ENCODE results near the gene SPRTN.
"Not testable (repeated sequence)": the region's sequence is repeated elsewhere in the genome, so short reads cannot be mapped to it uniquely, and the experiment has no call there.

The SPRTN gene

DNA sequence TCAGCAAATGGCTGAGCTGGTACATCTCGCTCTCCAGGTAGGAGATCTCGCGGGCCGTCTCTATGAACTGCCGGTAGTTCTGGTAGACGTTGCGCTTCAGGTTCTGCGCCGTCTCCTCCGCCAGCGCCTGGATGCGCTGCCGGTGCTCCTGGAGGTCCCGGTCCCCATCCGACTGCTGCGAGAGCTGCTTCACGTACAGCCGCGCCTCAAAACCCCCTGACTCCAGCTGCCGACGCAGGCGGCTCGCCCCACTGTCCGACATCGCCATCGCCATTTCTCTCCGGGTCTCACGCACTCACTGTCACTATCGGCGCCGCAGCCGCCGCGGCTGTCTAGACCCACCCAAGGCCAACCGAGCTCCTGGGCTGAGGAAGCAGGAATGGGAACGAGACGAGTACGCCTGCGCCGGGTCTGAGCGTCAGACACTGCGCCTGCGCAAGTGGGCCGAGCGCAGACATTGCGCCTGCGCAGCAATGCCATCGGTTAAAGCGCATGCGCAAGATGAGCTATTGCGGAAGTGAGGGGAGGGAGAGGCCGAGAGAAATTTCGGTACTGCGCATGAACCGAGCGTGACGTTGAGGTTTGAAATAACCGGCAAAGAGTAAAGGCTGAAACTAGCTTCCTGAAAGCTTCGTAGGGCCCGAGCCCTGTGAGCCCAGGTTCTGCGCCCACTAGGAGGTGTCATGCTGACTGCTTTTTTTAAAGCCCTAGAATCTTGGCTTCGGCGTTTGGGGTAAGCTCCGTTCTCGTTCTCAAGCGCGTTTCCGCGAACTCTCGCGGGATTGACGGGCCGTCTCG lies 422 bp upstream of the SPRTN start, which contains the start of gene EXOC8:
TSS of gene EXOC8 (minus strand) at position 381 of the 798 bp plus-strand sequence. CDS start at position 274, 107 bp downstream.
- DNase-seq: peak; percentile 92

- DNase-seq: no peak
Observed at GRCh38 chr1:231340328-231341013, 2.4 kb downstream of the SPRTN start.

GRCh38 chr1:231347961-231348360 lies 9.9 kb downstream of the SPRTN start:
- no peak for DNase-seq

GRCh38 chr1:231348442-231348841 lies 10.3 kb downstream of the SPRTN start:
- no peak for DNase-seq

DNA sequence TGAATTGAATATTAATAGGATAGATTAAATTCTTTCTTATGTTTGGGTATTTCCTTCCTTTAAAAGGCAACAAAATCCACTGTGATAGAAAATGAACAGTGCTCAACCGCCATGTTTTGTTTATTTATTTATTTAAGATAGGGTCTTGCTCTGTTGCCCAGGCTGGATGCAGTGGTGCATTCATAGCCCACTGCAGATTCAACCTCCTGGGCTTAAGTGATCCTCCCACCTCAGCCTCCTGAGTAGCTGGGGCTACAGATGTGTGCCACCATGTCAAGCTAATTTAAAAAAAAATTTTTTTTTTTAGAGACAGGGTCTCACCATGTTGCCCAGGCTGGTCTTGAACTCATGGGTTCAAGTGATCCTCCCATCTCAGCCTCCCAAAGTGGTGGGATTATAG lies 10.8 kb downstream of the SPRTN start:
- DNase-seq: not testable (repeated sequence)

DNA sequence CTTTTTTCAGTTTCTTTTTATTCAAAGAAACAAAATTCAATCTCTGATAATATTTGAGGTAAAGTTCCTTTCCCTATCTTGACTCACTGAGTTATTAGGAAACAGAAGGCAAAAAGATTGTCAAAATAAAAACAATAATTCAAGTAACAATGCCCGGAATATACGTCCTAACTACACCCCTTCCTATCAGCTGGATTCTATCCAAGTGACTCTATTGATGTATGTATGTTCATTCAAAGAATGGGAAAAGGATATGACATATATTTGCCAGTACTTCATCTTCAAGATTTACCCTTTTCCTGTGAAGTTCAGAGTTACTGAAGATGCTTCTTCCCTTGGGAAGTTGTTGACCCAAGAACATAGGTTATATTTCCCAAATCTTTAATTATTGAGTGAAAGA lies 13.7 kb downstream of the SPRTN start:
- no peak for DNase-seq

- no peak for DNase-seq
Observed at GRCh38 chr1:231353086-231353485, 15.0 kb downstream of the SPRTN start.

DNA sequence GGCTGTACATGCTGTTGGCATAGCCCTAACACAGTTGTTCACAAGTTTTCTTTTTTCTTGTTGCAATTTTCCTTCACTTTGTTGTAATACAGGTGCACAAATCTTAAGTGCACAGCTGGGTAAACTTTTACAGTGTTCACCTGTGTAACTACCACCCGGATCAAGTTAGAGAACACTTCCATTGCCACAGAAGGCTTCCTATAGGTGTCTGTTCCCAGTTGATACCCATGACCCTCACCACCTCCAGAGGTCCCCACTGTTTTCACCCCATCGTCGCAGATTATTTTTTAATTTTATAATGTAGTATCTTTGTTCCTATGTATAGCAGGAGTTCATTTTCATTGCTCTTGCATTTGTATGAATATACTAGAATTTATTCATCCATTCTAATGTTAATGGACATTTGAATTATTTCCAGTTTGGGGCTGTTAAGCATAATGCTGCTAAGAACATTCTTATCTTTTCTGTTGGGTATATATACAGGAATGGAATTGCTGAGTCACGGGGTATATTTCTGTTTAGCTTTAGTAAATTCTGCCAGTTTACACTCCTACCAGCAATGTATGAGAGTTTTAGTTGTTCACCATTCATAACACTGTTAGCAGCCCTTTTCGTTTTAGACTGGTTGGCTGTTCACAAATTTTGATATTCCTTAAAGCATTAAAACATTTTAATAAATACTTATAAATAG lies 16.4 kb downstream of the SPRTN start:
- DNase-seq: no peak

DNA sequence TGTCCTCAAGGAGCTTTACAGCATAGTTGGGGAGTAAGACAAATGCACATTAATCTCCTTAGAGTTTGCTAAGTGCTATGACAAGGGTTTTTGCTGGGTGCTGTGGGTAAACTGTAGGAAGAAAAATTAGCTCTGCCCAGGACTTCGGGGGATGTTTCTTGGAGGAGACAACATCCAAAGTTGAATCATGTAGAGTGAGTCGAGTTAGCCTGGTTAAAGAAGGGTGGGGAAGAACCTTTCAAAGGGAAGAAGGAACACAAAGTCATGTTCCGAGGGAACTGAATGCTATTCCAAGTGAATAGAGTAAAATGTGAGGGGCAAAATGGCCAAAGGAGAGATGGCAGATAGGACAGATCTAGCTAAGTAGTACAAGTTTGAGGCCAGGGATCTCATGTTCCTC lies 17.1 kb downstream of the SPRTN start:
- no peak for DNase-seq

- DNase-seq: no peak
Observed at GRCh38 chr1:231357187-231357772, 19.2 kb downstream of the SPRTN start.

DNA sequence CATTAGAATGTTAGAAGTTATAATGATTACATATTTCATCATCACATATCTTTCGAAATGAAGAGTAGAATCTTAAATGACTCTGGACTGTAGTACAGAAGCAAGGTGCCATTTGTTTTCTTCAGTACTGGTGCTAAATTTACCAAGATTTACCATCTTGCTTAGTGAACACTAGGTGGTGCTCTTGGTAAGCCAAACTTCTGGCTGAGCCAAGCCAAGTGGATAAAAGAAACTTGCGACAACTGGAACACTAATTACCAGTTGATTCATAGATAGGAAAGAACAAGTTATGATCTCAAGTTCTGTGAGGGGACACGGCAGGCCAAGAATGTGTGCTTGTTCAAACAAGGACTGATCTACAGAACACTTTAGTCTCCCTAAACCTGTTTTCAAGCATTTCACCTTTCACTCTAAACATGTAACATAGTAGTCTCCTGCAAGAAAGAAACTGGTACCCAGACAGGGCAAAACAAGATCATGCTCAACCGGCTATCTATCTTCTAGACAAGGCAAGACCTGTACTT lies 19.8 kb downstream of the SPRTN start:
- DNase-seq: peak; percentile 37

DNA sequence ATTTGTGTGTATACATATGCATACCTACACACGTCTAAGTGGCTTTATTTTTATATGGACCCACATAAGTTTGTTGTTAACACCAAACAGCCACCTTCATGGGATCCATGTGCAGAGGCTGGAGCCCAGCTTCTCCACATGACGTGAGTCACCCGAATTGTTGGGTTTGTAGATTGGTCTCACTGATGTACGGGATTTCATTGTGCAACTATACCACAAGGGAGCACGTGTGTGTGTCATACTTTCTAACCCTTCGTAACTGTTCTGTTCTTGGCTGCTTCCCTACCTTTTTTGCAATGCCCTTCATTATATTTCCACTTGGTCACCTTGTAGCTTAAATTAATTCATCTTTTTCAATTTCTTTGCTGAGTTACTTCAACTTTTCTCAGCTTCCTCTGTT lies 21.0 kb downstream of the SPRTN start:
- DNase-seq: no peak

DNA sequence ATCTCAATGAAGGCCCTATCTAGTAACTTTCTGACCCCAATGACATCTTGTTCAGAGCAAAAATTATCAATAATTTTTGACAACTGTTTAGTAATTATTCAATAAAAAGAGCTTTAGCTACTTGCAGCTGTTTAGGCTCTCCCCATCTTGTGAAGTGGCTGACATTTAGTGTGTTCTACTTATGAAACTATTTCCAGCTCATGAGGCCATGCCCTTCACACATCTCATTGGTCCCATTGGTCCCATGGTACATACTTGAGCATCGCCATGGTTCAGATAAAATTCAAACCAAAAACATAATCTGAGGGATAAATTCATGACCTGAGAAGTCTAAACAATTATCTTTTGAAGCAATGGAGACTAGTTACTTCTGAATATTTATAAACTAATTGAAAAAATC lies 24.2 kb downstream of the SPRTN start:
- no peak for DNase-seq

GRCh38 chr1:231363624-231364023 lies 25.5 kb downstream of the SPRTN start:
- no peak for DNase-seq

DNA sequence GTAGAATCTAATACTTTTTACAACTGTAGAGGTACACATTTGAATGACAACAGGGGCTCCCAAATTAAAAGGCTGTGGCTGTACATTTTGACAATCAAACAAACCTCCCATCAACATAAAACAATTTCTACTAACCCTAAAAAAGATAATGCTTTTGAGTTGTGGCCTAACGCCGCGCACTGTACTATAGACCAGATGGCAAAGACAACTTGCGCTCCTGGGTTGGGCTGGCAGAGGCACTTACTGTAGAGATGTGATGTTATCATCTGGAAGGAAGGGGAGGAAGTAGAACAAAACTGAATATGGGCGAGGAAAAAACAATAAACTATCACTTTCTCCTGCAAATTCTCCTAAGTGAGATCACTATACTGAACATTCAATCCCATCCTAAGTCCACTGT lies 26.1 kb downstream of the SPRTN start:
- no peak for DNase-seq

- DNase-seq: no peak
Observed at GRCh38 chr1:231369282-231369681, 31.2 kb downstream of the SPRTN start.

DNA sequence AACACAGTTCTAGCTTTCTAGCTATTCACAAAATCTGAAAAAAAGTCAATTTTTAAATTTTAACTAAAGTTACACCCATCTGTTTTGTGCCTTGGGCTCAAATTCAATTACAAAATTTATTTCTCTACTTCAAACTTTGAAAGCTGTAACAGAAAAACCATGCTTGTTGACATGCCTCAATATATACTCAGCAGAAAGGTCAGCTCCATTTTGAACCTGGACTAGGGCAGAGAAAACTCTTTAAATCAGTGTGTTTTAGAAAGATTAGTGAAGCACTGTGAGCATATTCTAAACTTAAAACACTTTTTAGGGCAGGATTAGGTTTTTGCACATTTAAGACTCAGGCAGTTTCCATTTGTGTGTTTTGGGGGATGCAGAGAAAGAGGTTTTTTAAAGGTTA lies 34.4 kb downstream of the SPRTN start:
- DNase-seq: no peak

DNA sequence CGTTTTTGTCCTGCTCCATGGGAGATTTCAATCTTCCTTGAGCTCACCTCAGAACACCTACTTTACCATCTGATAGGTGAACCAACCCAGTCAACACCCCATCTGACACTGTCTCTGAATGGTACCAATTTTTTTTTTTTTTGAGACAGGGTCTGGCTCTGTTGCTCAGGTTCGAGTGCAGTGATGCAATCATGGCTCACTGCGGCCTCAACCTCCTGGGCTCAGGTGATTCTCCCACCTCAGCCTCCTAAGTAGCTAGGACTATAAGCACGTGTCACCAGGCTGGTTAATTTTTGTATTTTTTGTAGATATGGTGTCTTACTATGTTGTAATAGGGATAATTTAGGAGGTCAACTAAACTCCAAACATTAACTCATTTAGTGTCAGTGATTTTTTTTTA lies 36.3 kb downstream of the SPRTN start:
- DNase-seq: no peak

DNA sequence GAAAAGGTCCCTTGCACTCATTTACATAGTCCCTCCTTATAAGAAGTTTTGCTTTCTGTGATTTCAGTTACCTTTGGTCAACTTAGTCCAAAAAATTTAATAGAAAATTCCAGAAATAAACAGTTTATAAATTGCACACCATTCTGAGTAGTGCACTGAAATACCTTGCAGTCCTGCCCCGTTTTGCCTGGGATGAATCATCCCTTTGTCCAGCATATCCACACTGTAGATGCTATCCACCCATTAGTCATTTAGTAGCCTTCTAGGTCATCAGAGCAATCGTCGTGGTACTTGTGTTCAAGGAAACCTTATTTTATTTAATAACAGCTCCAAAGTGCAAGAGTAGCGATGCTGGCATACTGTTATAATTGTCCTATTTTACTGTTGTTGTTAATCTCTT lies 38.0 kb downstream of the SPRTN start:
- DNase-seq: no peak

GRCh38 chr1:231376875-231377549 lies 38.9 kb downstream of the SPRTN start:
- DNase-seq: no peak

DNA sequence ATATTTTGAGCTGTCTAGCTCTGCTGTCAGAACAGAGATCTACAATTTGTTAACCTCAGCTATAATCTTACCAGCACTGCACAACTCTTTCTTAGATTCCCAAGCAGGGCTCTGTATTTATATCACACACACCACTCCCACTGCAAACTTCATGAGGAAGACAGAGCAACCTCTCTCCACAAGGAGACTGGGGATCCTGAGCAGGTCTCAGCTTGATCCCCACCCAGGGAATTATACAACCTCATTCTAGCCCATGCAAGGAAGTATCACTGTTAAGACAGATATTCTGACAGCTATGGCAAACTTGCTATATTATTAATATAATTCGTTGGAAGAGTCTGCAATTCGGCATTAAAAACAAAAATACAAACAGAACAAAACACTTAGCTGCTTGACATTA lies 43.6 kb downstream of the SPRTN start:
- no peak for DNase-seq

DNA sequence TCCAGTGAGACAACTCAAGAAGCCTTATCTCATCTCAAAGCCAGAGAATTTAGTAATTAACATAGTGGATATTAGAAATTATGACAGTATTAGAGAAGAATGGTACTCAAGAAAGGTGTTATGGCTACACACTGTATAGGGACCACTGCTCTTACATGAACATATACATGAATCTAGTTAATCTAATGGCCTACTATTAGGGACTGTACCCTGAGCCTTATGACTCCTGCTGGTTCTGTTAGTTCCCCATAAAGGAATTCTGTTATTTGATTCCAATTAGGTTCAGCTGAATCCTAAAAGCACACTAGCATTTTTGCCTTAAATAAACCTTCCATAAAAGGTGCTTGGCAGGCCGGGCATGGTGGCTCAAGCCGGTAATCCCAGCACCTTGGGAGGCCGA lies 44.3 kb downstream of the SPRTN start:
- DNase-seq: no peak

Measured in amniotic stem cell (primary cell).